Astrocyte of the cerebellum (primary cell): ENCODE measurements around the gene SLC66A3.

Experiments
- DNase-seq: peaks from one replicate; pipeline ENCODE4 v3.0.0-alpha.2; 2011; ENCODE audit warnings: low read depth
- H3K4me3 ChIP-seq: 2 replicates; pipeline ENCODE4 v1.5.1; 2011; ENCODE audit warnings: mild to moderate bottlenecking, low read depth, low read length, moderate library complexity
- in situ Hi-C: cut with HindIII; loops from 2 replicates; pipeline ENCODE4 v1.10.0; 2017; ENCODE audit warnings: low sequenced_read_pairs
- TF ChIP-seq, protein P1 (sequence below): IDR thresholded peaks from 2 replicates; pipeline ENCODE4 v1.5.1; 2012; ENCODE audit warnings: low read length, low read depth, moderate library complexity, mild to moderate bottlenecking; ENCODE audit errors: missing control alignments

The SLC66A3 gene

DNA sequence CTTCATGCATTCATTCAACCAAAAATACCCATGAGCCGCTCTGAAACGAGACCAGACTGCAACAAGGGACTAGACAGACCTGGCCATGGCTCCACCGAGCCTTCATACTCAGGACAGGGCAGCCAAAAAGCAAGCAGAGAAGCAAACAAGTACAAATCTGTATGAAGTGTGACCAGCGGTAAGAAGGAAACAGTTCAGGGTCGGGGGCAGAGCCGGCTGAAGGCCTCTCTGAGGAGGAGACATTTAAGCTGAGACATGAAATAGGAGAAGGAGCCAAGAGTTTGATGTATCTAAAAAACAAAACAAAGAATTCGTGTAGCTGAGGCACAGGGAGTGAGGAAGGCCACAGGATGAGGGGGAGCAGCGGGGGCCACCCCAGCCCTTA is 21.3 kb upstream of the SLC66A3 start:
- TF ChIP-seq, protein P1, sequence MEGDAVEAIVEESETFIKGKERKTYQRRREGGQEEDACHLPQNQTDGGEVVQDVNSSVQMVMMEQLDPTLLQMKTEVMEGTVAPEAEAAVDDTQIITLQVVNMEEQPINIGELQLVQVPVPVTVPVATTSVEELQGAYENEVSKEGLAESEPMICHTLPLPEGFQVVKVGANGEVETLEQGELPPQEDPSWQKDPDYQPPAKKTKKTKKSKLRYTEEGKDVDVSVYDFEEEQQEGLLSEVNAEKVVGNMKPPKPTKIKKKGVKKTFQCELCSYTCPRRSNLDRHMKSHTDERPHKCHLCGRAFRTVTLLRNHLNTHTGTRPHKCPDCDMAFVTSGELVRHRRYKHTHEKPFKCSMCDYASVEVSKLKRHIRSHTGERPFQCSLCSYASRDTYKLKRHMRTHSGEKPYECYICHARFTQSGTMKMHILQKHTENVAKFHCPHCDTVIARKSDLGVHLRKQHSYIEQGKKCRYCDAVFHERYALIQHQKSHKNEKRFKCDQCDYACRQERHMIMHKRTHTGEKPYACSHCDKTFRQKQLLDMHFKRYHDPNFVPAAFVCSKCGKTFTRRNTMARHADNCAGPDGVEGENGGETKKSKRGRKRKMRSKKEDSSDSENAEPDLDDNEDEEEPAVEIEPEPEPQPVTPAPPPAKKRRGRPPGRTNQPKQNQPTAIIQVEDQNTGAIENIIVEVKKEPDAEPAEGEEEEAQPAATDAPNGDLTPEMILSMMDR = no peak
- H3K4me3 ChIP-seq = no peak overlapping the region
- no peak for DNase-seq
- in situ Hi-C loops = loop anchor here (5.0 to 25.0 kb wide), 3 partner anchors 73 to 312 kb away; no protein-coding TSS in a partner anchor

GRCh38 chr2:11134349-11134748 is 20.9 kb upstream of the SLC66A3 start:
- DNase-seq = no peak
- in situ Hi-C loops = loop anchor here (5.0 to 25.0 kb wide), 3 partner anchors 73 to 312 kb away; no protein-coding TSS in a partner anchor
- TF ChIP-seq, protein P1 = no peak
- H3K4me3 ChIP-seq = no peak overlapping the region

DNA sequence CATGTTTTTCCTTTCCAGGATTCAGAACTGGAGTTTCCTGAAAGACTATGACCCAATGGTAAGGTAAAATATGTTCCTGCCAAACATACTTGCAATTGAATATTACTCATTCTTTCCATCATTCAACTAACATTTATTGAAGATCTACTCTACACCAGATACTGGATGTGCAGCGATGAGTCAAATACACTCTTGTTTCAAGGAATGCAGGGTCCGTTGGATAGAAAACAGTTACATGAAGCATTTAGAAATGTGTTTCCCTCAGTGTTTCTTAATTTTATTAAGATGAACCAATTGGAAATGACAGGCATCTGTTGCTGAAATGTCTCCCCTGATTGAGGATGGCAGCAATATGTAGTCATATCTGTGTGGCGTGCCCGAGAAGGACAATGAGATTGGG is 14.8 kb upstream of the SLC66A3 start:
- H3K4me3 ChIP-seq = no peak overlapping the region
- TF ChIP-seq, protein P1 = no peak
- no peak for DNase-seq
- in situ Hi-C loops = loop anchor here (25.0 kb wide), 1 partner anchor 272 kb away; no protein-coding TSS in a partner anchor

GRCh38 chr2:11141319-11141718 is 13.9 kb upstream of the SLC66A3 start:
- no peak for DNase-seq
- TF ChIP-seq, protein P1 = no peak
- in situ Hi-C loops = loop anchor here (25.0 kb wide), 1 partner anchor 271 kb away; no protein-coding TSS in a partner anchor
- H3K4me3 ChIP-seq = no peak overlapping the region

GRCh38 chr2:11142330-11142729 is 12.9 kb upstream of the SLC66A3 start:
- in situ Hi-C loops = loop anchor here (25.0 kb wide), 1 partner anchor 270 kb away; no protein-coding TSS in a partner anchor
- DNase-seq = no peak
- H3K4me3 ChIP-seq = no peak overlapping the region
- TF ChIP-seq, protein P1 = no peak

GRCh38 chr2:11142987-11143386 is 12.3 kb upstream of the SLC66A3 start:
- in situ Hi-C loops = loop anchor here (25.0 kb wide), 1 partner anchor 269 kb away; no protein-coding TSS in a partner anchor
- DNase-seq = no peak
- TF ChIP-seq, protein P1 = no peak
- H3K4me3 ChIP-seq = no peak overlapping the region
